Measurements from ENCODE around the gene CNR2. TPM values are rescaled to one million over a fixed set of nuclear protein-coding genes. Genes with fewer than 3 reads are reported as not detected.

Gene CNR2
- total RNA-seq, 1 donor from 2014 or later, result not detected

Small RNA genes within 50 kb of the gene (microRNA-seq; reads per million reads assigned to microRNA genes)
- not detected for gene MIR378F (ENCODE audit: borderline number of aligned reads)

Other genes with a start within 250 kb of the CNR2 start
- gene RPL11, start 221.6 kb downstream of the CNR2 start, total RNA-seq, result 626 TPM
- gene ELOA, start 169.9 kb downstream of the CNR2 start, total RNA-seq, result 35.8 TPM
- gene PITHD1, start 134.9 kb downstream of the CNR2 start, total RNA-seq, result 44.7 TPM
- gene LYPLA2, start 122.2 kb downstream of the CNR2 start, total RNA-seq, result 28.9 TPM
- gene GALE, start 112.6 kb downstream of the CNR2 start, total RNA-seq, result 5.1 TPM
- gene HMGCL, start 87.9 kb downstream of the CNR2 start, total RNA-seq, result 33.5 TPM
- 12.1 TPM for gene FUCA1, start 45.1 kb downstream of the CNR2 start, total RNA-seq
- gene PNRC2, start 46.5 kb upstream of the CNR2 start, total RNA-seq, result 81.9 TPM
- 57.6 TPM for gene SRSF10, start 67.0 kb upstream of the CNR2 start, total RNA-seq
- 409 TPM for gene MYOM3, start 198.8 kb upstream of the CNR2 start, total RNA-seq
- 0.22 TPM for gene IL22RA1, start 229.8 kb upstream of the CNR2 start, total RNA-seq

Measured in left ventricle myocardium superior (tissue), 1 donor.